Liver (tissue), 9 donors: ENCODE data around the gene VSIG10L2. TPM values are rescaled to one million over a fixed set of nuclear protein-coding genes. Genes with fewer than 3 reads are reported as not detected.

Experiments
- DNase-seq: peaks from one replicate; pipeline ENCODE4 v3.0.0-alpha.2; 2017; ENCODE audit warnings: low spot score
- H3K27ac ChIP-seq, 2 donors: one replicate each; pipeline ENCODE4 v1.7.0; 2013; ENCODE audit warnings: inconsistent platforms in 2 of 2, low read length in 2 of 2, control low read depth in 1 of 2, low read depth in 1 of 2, mild to moderate bottlenecking in 1 of 2
- H3K27me3 ChIP-seq, 4 donors: one replicate each; pipeline versions ENCODE4 v1.6.1 to v1.7.0; 2013; ENCODE audit warnings: low read length in 3 of 4, inconsistent platforms in 1 of 4, mild to moderate bottlenecking in 1 of 4, moderate library complexity in 1 of 4; ENCODE audit not compliant: control insufficient read depth in 4 of 4, insufficient read depth in 4 of 4
- H3K36me3 ChIP-seq, 4 donors: one replicate each; pipeline versions ENCODE4 v1.6.1 to v1.7.0; 2013; ENCODE audit warnings: low read length in 3 of 4, mild to moderate bottlenecking in 3 of 4, low read depth in 1 of 4, moderate library complexity in 1 of 4; ENCODE audit not compliant: control insufficient read depth in 4 of 4, insufficient read depth in 3 of 4
- H3K4me1 ChIP-seq, 4 donors: one replicate each; pipeline versions ENCODE4 v1.6.1 to v1.7.0; 2013; ENCODE audit warnings: low read length in 3 of 4, mild to moderate bottlenecking in 3 of 4, moderate library complexity in 1 of 4; ENCODE audit not compliant: control insufficient read depth in 4 of 4, insufficient read depth in 4 of 4
- H3K4me3 ChIP-seq, 3 donors: one replicate each; pipeline versions ENCODE4 v1.6.1 to v1.7.0; 2013; ENCODE audit warnings: low read length in 3 of 3, control low read depth in 1 of 3, low read depth in 1 of 3, mild to moderate bottlenecking in 1 of 3
- H3K9ac ChIP-seq, 2 donors: one replicate each; pipeline ENCODE4 v1.7.0; 2013; ENCODE audit warnings: low read length in 2 of 2, mild to moderate bottlenecking in 2 of 2, moderate library complexity in 2 of 2, control low read depth in 1 of 2, low read depth in 1 of 2
- H3K9me3 ChIP-seq, 4 donors: one replicate each; pipeline versions ENCODE4 v1.6.1 to v1.7.0; 2013; ENCODE audit warnings: low read length in 3 of 4; ENCODE audit not compliant: control insufficient read depth in 4 of 4
- ATF3 ChIP-seq: IDR thresholded peaks from 2 replicates; pipeline ENCODE4 v1.6.1; 2016; ENCODE audit warnings: antibody characterized with exemption
- EGR1 ChIP-seq, 2 donors: IDR thresholded peaks; 2 replicates each; pipeline ENCODE4 v1.6.1; 2016 to 2018; ENCODE audit warnings: antibody characterized with exemption in 2 of 2, low read depth in 2 of 2
- FOXA1 ChIP-seq: IDR thresholded peaks from 2 replicates; pipeline ENCODE4 v1.6.1; 2016; ENCODE audit warnings: antibody characterized with exemption
- FOXA2 ChIP-seq: IDR thresholded peaks from 2 replicates; pipeline ENCODE4 v1.6.1; 2016; ENCODE audit warnings: antibody characterized with exemption
- GABPA ChIP-seq, 2 donors: IDR thresholded peaks in 1 of 2; conservative IDR thresholded peaks in 1 of 2; 2 replicates each; pipeline ENCODE4 v1.6.1; 2016; ENCODE audit warnings: antibody characterized with exemption in 2 of 2, mild to moderate bottlenecking in 1 of 2, moderate library complexity in 1 of 2
- HNF4A ChIP-seq, 2 donors: conservative IDR thresholded peaks; 2 replicates each; pipeline ENCODE4 v1.6.1; 2016; ENCODE audit warnings: antibody characterized with exemption in 2 of 2, mild to moderate bottlenecking in 2 of 2
- HNF4G ChIP-seq: IDR thresholded peaks from 2 replicates; pipeline ENCODE4 v1.6.1; 2016; ENCODE audit warnings: antibody characterized with exemption
- NR2F2 ChIP-seq: IDR thresholded peaks from 2 replicates; pipeline ENCODE4 v1.6.1; 2016; ENCODE audit warnings: antibody characterized with exemption
- REST ChIP-seq: IDR thresholded peaks from 2 replicates; pipeline ENCODE4 v1.6.1; 2016; ENCODE audit warnings: antibody characterized with exemption, mild to moderate bottlenecking
- RXRA ChIP-seq, 2 donors: IDR thresholded peaks; 2 replicates each; pipeline ENCODE4 v1.6.1; 2017 to 2018; ENCODE audit warnings: antibody characterized with exemption in 2 of 2, mild to moderate bottlenecking in 1 of 2
- SP1 ChIP-seq: IDR thresholded peaks from 2 replicates; pipeline ENCODE4 v1.6.1; 2018; ENCODE audit warnings: antibody characterized with exemption, mild to moderate bottlenecking
- TAF1 ChIP-seq: conservative IDR thresholded peaks from 2 replicates; pipeline ENCODE4 v1.6.1; 2016; ENCODE audit warnings: antibody characterized with exemption, mild to moderate bottlenecking
- YY1 ChIP-seq: IDR thresholded peaks from 2 replicates; pipeline ENCODE4 v1.6.1; 2016; ENCODE audit warnings: antibody characterized with exemption, mild to moderate bottlenecking
- whole genome bisulfite sequencing: extraction: QIAGEN DNeasy Blood & Tissue Kit; methylation state at CpG from one replicate; pipeline ENCODE4 v1.1.7; 2013; 5-methylcytosine and 5-hydroxymethylcytosine counted together
- polyA plus RNA-seq, 2 donors: library from polyadenylated mRNA; stranded (reverse) in 1 of 2; unstranded in 1 of 2; fragments of 200-250 nt in 1 of 2; fragments of >200 nt in 1 of 2; fragmentation: Nextera tagmentation in 1 of 2; extraction: Ambion mirVana in 1 of 2; gene quantifications; one replicate each; pipeline versions ENCODE4 v1.2.1 to v1.2.3, GENCODE V29; 2013 to 2015
- total RNA-seq, 2 donors: library from RNA; depleted of rRNA; stranded (reverse); fragments of >200 nt; gene quantifications; one replicate each; pipeline ENCODE4 v1.2.3, GENCODE V29; 2014
- TF ChIP-seq, protein P1 (sequence below): fragments of 150-350 bp; IDR thresholded peaks from 2 replicates; pipeline ENCODE4 v1.5.1; 2017; ENCODE audit warnings: improper control_type of control experiment, low read depth, low read length; ENCODE audit not compliant: missing input control
- donor health status: healthy.
- donor health status: healthy.
- donor health status: healthy.
- donor health status: healthy.
- donor health status: healthy.

The VSIG10L2 gene
- total and polyA plus RNA-seq, 4 donors, result not detected

DNA sequence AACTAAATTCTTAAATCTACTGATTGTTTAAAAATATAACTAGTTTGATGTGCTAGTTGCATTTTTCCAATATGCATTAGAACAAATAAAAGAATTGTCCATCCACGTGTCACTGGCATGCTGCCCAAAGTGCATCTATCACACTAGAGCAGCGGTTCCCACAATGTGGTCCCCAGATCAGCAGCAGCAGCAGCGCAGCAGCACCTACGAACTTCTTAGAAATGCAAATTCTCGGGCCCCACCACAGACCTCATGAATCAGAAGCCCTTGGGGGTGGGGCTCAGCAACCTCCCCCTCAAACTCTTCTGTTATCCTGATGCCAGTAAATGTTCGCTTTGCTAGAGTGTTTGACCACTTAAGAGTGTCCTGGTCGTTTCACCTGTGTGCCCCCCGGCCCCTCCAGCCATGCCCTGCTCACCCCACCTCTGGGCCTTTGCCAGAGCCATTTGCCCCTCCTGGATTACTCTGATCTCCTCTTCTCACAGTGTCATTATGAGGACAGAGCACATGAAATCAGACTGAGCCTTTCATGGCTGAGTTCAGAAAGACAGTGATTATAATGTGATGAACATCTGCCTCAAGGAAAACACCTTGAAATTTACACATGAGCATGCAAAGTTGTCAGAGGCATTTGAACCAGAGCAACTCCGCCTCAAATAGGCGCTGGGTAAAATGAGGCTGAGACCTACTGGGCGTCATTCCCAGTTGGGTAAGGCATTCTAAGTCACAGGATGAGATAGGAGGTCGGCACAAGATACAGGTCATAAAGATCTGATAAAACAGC is 12.6 kb upstream of the VSIG10L2 start:
- no peaks in the 10 kb centered on the region for H3K4me1 ChIP-seq
- no peaks in the 10 kb centered on the region for H3K27me3 ChIP-seq
- TF ChIP-seq TAF1 (no peak), SP1 (no peak), FOXA2 (no peak), HNF4A (conservative IDR thresholded peaks at IDR 0.05) (no peak), EGR1 (IDR thresholded peaks at IDR 0.05; ENCODE audit: low read depth in 2 of 2) (no peak), GABPA (IDR thresholded peaks at IDR 0.05 in 1 of 2, conservative IDR thresholded peaks at IDR 0.05 in 1 of 2) (no peak), NR2F2 (no peak), FOXA1 (no peak)
- TF ChIP-seq, protein P1, sequence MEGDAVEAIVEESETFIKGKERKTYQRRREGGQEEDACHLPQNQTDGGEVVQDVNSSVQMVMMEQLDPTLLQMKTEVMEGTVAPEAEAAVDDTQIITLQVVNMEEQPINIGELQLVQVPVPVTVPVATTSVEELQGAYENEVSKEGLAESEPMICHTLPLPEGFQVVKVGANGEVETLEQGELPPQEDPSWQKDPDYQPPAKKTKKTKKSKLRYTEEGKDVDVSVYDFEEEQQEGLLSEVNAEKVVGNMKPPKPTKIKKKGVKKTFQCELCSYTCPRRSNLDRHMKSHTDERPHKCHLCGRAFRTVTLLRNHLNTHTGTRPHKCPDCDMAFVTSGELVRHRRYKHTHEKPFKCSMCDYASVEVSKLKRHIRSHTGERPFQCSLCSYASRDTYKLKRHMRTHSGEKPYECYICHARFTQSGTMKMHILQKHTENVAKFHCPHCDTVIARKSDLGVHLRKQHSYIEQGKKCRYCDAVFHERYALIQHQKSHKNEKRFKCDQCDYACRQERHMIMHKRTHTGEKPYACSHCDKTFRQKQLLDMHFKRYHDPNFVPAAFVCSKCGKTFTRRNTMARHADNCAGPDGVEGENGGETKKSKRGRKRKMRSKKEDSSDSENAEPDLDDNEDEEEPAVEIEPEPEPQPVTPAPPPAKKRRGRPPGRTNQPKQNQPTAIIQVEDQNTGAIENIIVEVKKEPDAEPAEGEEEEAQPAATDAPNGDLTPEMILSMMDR, result no peak
- no peak overlapping the region for H3K27ac ChIP-seq
- no peaks in the 10 kb centered on the region for H3K36me3 ChIP-seq
- WGBS, result 74% methylated on average over 12 of the region's 12 CpGs
- H3K4me3 ChIP-seq, result no peak overlapping the region
- peak; percentile 25 for DNase-seq
- no peaks in the 10 kb centered on the region for H3K9me3 ChIP-seq
- no peak overlapping the region for H3K9ac ChIP-seq

DNA sequence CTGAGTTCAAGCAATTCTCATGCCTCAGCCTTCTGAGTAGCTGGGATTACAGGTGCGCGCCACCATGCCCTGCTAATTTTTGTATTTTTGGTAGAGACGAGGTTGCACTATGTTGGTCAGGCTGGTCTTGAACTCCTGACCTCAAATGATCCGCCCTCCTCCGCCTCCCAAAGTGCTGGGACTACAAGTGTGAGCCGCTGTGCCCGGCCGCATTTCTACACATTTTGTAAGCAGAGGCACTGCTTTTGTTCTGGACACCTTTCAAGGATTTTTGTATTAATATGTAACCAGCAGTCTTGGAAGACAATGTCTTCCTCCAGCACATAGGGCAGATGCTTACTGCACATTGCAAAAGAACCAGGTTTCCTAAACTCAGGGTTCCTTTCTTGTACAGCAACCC is 11.4 kb upstream of the VSIG10L2 start:
- TF ChIP-seq FOXA2 (no peak), RXRA (IDR thresholded peaks at IDR 0.05) (no peak), HNF4G (no peak), ATF3 (no peak), EGR1 (IDR thresholded peaks at IDR 0.05; ENCODE audit: low read depth in 2 of 2) (no peak), REST (no peak), YY1 (no peak), GABPA (IDR thresholded peaks at IDR 0.05 in 1 of 2, conservative IDR thresholded peaks at IDR 0.05 in 1 of 2) (no peak)
- Histone ChIP-seq H3K27me3 (no peaks in the 10 kb centered on the region), H3K4me1 (no peaks in the 10 kb centered on the region), H3K9ac (no peak overlapping the region), H3K27ac (no peak overlapping the region), H3K36me3 (no peaks in the 10 kb centered on the region), H3K9me3 (no peaks in the 10 kb centered on the region), H3K4me3 (no peak overlapping the region)
- DNase-seq, result no peak
- 96% methylated on average over 8 of the region's 8 CpGs for WGBS
